ENCODE data around the gene BAHCC1. TPM values are rescaled to one million over a fixed set of nuclear protein-coding genes. Genes with fewer than 3 reads are reported as not detected.

BAHCC1 gene
- total and polyA plus RNA-seq, 10 of the 15 experiments (the other 5 are each of a cell fraction or from before 2014, with no cell fraction given) = 0.03 to 0.14 (median 0.11) TPM; not detected in 6

- TF ChIP-seq CTCF (IDR thresholded peaks at IDR 0.05 in 2 of 3, conservative IDR thresholded peaks at IDR 0.05 in 1 of 3; ENCODE audit: control insufficient read depth in 2 of 3, extremely low read depth in 1 of 3, insufficient read depth in 1 of 3, low read depth in 3 of 3, low read length in 3 of 3) (no peak), HSF1 (IDR thresholded peaks at IDR 0.05; ENCODE audit: low read depth, low read length) (no peak), RUNX3 (IDR thresholded peaks at IDR 0.05; ENCODE audit: low read length) (no peak), CREM (IDR thresholded peaks at IDR 0.05; ENCODE audit: low read depth) (no peak), FOS (IDR thresholded peaks at IDR 0.05; ENCODE audit: borderline replicate concordance, extremely low read depth, insufficient read length) (no peak)
These were observed 103.8 kb downstream of the BAHCC1 start (continued) for GRCh38 chr17:81498953-81499600.

GRCh38 chr17:81499601-81499970, 104.3 kb downstream of the BAHCC1 start:
- DNase-seq (ENCODE audit: low read depth, low spot score) (no peak), FAIRE-seq (no peak), ATAC-seq (no peak)
- no peaks in the 10 kb centered on the region for H3K36me3 ChIP-seq (ENCODE audit: control insufficient read depth in 2 of 2, insufficient read depth in 2 of 2, low read length in 1 of 2)
- ChIA-PET SMC1A (ENCODE audit: uncharacterized antibody, unreplicated experiment) (no interaction called here), POLR2A (no interaction called here), RAD21 (ENCODE audit: unreplicated experiment) (interaction anchor here (1.1 to 1.5 kb wide), 2 partner anchors 11 to 208 kb away, joined by 3 to 4 read pairs; no protein-coding TSS in a partner anchor), CTCF (interaction anchor here (1.3 kb wide), 1 partner anchor 101 kb away, joined by 3 read pairs; no protein-coding TSS in a partner anchor)
- no peaks in the 10 kb centered on the region; the same call in 2 of the 3 replicates for H3K9me3 ChIP-seq (replicated peaks; ENCODE audit: control insufficient read depth, insufficient read depth, low read length)
- intact Hi-C loops (cut with micrococcal nuclease; ENCODE audit: unreplicated experiment) (no loop called here), in situ Hi-C loops (cut with MboI) (loop anchor here (25.0 kb wide), 1 partner anchor 362 kb away; no protein-coding TSS in a partner anchor)
- H3K27ac ChIP-seq (ENCODE audit: control insufficient read depth, insufficient read depth) = no peak overlapping the region
- H3K4me3 ChIP-seq = no peak overlapping the region
- no peaks in the 10 kb centered on the region for H4K20me1 ChIP-seq (ENCODE audit: control insufficient read depth, insufficient read depth)
- WGBS (ENCODE audit: insufficient coverage, insufficient replicate concordance, low lambda C conversion rate, missing lambda C conversion rate) = 10% methylated on average over 12 of the region's 12 CpGs
- no peaks in the 10 kb centered on the region for H3K79me2 ChIP-seq (ENCODE audit: control insufficient read depth, insufficient read depth, low read length)
- no peak overlapping the region for H2AFZ ChIP-seq (ENCODE audit: control insufficient read depth, low read depth, low read length)
- H3K4me1 ChIP-seq (ENCODE audit: control insufficient read depth, insufficient read depth, low read length) = no peaks in the 10 kb centered on the region
- TF ChIP-seq PAX5 (IDR thresholded peaks at IDR 0.05; ENCODE audit: borderline replicate concordance, low read depth, low read length) (no peak), NFIC (IDR thresholded peaks at IDR 0.05; ENCODE audit: low read depth, low read length) (no peak), YBX1 (IDR thresholded peaks at IDR 0.05) (no peak), NFYA (IDR thresholded peaks at IDR 0.05; ENCODE audit: borderline replicate concordance, low read depth, low read length) (no peak), FOXK2 (IDR thresholded peaks at IDR 0.05) (no peak), TCF7 (IDR thresholded peaks at IDR 0.05; ENCODE audit: borderline replicate concordance) (no peak), HDAC2 (IDR thresholded peaks at IDR 0.05) (no peak), USF2 (IDR thresholded peaks at IDR 0.05; ENCODE audit: borderline replicate concordance, low read depth, low read length) (no peak), IRF3 (IDR thresholded peaks at IDR 0.05) (no peak), NKRF (conservative IDR thresholded peaks at IDR 0.05) (no peak)
- no peak overlapping the region for H3K4me2 ChIP-seq (ENCODE audit: control insufficient read depth, insufficient read depth)
- no TSS peak for BruUV-seq (replicated peaks)
- H3K9ac ChIP-seq (ENCODE audit: control insufficient read depth, insufficient read depth, low read length) = no peak overlapping the region
- no peaks in the 10 kb centered on the region for H3K27me3 ChIP-seq (replicated peaks in 1 of 2; ENCODE audit: control insufficient read depth in 2 of 2, insufficient read depth in 2 of 2, low read length in 1 of 2)
